Esophagus muscularis mucosa (tissue), 4 donors: ENCODE measurements around the gene CCDC34. TPM values are rescaled to one million over a fixed set of nuclear protein-coding genes. Genes with fewer than 3 reads are reported as not detected.

Source experiments
- DNase-seq: peaks from one replicate; pipeline ENCODE4 v3.0.0-alpha.2; 2017; ENCODE audit errors: extremely low spot score
- H3K27ac ChIP-seq, 4 donors: fragments of 200-600 bp; sonication (generic); replicated peaks in 1 of 4; 1 replicate in 3 of 4; 2 replicates in 1 of 4; pipeline ENCODE4 v1.5.1; 2016 to 2019; ENCODE audit warnings: mild to moderate bottlenecking in 1 of 4
- H3K27me3 ChIP-seq, 4 donors: fragments of 200-600 bp; sonication (generic); one replicate each; pipeline versions ENCODE4 v1.5.1 to v1.6.0; 2016 to 2019
- H3K36me3 ChIP-seq, 4 donors: fragments of 200-600 bp; sonication (generic); one replicate each; pipeline ENCODE4 v1.5.1; 2016 to 2019
- H3K4me1 ChIP-seq, 4 donors: fragments of 200-600 bp; sonication (generic); one replicate each; pipeline ENCODE4 v1.5.1; 2016 to 2019
- H3K4me3 ChIP-seq, 4 donors: fragments of 200-600 bp; sonication (generic); 1 replicate in 2 of 4; 2 replicates in 2 of 4; pipeline ENCODE4 v1.5.1; 2016 to 2019; ENCODE audit warnings: mild to moderate bottlenecking in 4 of 4, moderate library complexity in 1 of 4
- H3K9me3 ChIP-seq, 4 donors: fragments of 200-600 bp; sonication (generic); 1 replicate in 3 of 4; 2 replicates in 1 of 4; pipeline ENCODE4 v1.5.1; 2016 to 2019
- CTCF ChIP-seq, 3 experiments: fragments of 200-600 bp in 2 of 3; fragments of 450-650 bp in 1 of 3; sonication (generic) in 2 of 3; IDR thresholded peaks; one replicate each; pipeline ENCODE4 v1.5.1; 2017 to 2019; ENCODE audit warnings: antibody characterized with exemption in 3 of 3, mild to moderate bottlenecking in 2 of 3, moderate library complexity in 1 of 3
- EP300 ChIP-seq: sonication (generic); formaldehyde crosslinking; IDR thresholded peaks from one replicate; pipeline ENCODE4 v1.6.1; 2017; ENCODE audit warnings: antibody characterized with exemption
- POLR2A ChIP-seq: fragments of 450-650 bp; IDR thresholded peaks from one replicate; pipeline ENCODE4 v1.6.1; 2017; ENCODE audit warnings: antibody characterized with exemption, moderate library complexity, mild to moderate bottlenecking, low read depth
- POLR2AphosphoS5 ChIP-seq, 2 donors: sonication (generic); formaldehyde crosslinking; IDR thresholded peaks; one replicate each; pipeline ENCODE4 v1.6.1; 2017; ENCODE audit warnings: antibody characterized with exemption in 2 of 2
- WGBS: methylation state at CpG from one replicate; pipeline ENCODE4 v1.1.5; 2018; 5-methylcytosine and 5-hydroxymethylcytosine counted together
- intact Hi-C: fragments of 100-400 bp; cut with DNase I; formaldehyde crosslinking; loops from one replicate; pipeline ENCODE4 v1.15.1; 2023
- total RNA-seq, 4 donors: library from RNA; depleted of rRNA; stranded (reverse); fragments of >200 nt; gene quantifications; one replicate each; pipeline versions ENCODE4 v1.1.0 to v1.2.1, GENCODE V29; 2016

Gene CCDC34
- total RNA-seq, 4 donors from 2014 or later, result 0.83 to 1.5 (median 1.2) TPM

- Histone ChIP-seq H3K36me3 (peaks cover 0 to 13% (median 12%) of the 10 kb centered on the region in 4 donors), H3K9me3 (no peaks in the 10 kb centered on the region), H3K4me3 (peak overlapping the region; percentile 68 to 74 (median 72)), H3K4me1 (peaks cover 6 to 18% (median 15%) of the 10 kb centered on the region in 4 donors), H3K27me3 (no peaks in the 10 kb centered on the region), H3K27ac (peak overlapping the region in 3 of 4 donors; percentile 30 to 42 (median 42))
- intact Hi-C loops, result loop anchor here (2.0 to 10.0 kb wide), 2 partner anchors 109 to 179 kb away; partner anchors contain the start of gene LGR4
- WGBS, result 51% methylated on average over 13 of the region's 13 CpGs
- no peak for DNase-seq
- TF ChIP-seq CTCF (IDR thresholded peaks at IDR 0.05) (no peak), POLR2A (no peak), POLR2AphosphoS5 (IDR thresholded peaks at IDR 0.05) (no peak), EP300 (no peak)
Measured at GRCh38 chr11:27363576-27364117, 632 bp upstream of the CCDC34 start.

DNA sequence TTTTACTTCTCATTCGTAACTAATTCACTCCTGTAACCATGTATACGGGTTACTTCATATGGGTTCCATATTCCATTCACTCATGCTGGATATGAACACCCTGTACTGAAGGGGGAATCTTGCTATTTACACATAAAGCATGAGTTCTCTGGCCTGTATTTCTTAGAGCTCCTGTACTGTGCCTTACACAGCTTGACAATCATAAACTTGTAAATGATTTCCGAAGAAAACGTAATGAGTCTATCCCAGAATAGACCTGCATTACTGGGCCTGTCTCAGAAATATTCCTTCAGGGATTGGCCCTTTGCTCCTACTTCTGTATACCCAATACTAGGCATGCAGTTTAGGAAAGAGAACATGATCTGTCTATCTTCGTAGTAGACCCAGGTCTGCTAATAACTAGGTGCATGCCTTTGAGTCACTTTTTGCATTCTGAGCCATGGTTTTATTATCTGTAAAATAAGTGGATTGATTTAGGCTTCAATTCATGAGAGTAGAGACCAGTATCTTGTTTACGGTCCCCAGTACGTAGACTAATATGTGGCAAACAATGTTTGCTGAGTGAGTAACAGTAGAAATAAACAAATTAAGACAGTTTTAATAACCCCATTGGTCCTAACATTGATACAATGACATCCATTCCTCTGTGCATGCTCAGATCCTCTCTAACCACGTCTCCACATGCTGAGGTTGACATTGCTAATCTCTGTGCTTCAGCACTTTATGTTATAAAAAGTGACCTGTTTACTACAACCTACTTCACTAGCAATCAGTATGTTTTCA, 1.2 kb downstream of the CCDC34 start:
- Histone ChIP-seq H3K27me3 (no peaks in the 10 kb centered on the region), H3K27ac (no peak overlapping the region), H3K36me3 (no peaks in the 10 kb centered on the region), H3K4me1 (peaks cover 6 to 18% (median 15%) of the 10 kb centered on the region in 4 donors), H3K9me3 (no peaks in the 10 kb centered on the region), H3K4me3 (no peak overlapping the region)
- intact Hi-C loops, result loop anchor here (2.0 to 10.0 kb wide), 2 partner anchors 111 to 177 kb away; partner anchors contain the start of gene LGR4
- DNase-seq, result no peak
- TF ChIP-seq POLR2A (no peak), EP300 (no peak), POLR2AphosphoS5 (IDR thresholded peaks at IDR 0.05) (no peak), CTCF (IDR thresholded peaks at IDR 0.05) (no peak)
- 84% methylated on average over 8 of the region's 8 CpGs for WGBS

DNA sequence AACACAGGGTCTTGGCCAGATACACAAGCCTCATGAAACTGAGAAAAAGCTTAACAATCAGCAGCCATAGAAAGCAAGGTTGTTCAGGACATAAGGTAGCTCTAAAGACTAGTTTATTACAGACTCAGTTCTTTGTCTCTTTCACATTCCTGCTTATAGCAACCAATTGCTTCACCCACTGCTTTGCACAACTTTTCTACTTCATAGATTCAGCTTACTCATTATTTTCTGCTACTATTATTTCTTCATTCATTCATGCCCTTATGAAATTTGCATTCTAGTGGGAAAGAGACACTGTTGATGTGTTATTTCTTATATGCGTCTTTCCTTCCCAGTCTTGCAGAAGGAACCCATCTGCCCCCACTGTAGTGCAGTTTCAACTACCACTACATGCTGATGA, 4.7 kb downstream of the CCDC34 start:
- Histone ChIP-seq H3K4me3 (no peak overlapping the region), H3K27ac (no peak overlapping the region), H3K27me3 (no peaks in the 10 kb centered on the region), H3K9me3 (no peaks in the 10 kb centered on the region), H3K4me1 (peaks cover 0 to 12% (median 9%) of the 10 kb centered on the region in 4 donors), H3K36me3 (no peaks in the 10 kb centered on the region)
- intact Hi-C loops, result no loop called here
- DNase-seq, result no peak
- TF ChIP-seq CTCF (IDR thresholded peaks at IDR 0.05) (no peak), POLR2AphosphoS5 (IDR thresholded peaks at IDR 0.05) (no peak), POLR2A (no peak), EP300 (no peak)
- WGBS, result 87% methylated on average over 1 of the region's 1 CpG

DNA sequence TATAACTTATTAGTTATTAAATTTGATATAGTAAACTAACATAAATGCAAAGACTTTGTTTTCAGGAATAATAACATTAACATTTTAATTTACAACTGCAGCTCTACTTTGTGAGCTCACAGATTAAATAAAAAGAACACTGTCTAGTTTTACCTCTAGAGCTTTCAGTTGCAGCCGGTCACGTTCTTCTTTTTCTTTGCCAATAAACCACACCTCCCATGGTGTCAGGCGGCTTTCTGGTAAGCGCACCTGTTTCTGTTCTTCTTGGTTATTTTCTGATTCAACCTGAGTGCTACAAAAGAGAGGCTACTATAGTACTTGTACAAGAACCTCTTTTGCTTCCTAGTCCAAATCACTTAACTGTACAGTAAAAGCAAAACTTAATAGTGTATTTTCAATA, 5.8 kb downstream of the CCDC34 start:
- Histone ChIP-seq H3K27me3 (no peaks in the 10 kb centered on the region), H3K27ac (no peak overlapping the region), H3K4me3 (no peak overlapping the region), H3K4me1 (peaks cover 0 to 5% (median 3%) of the 10 kb centered on the region in 4 donors), H3K36me3 (no peaks in the 10 kb centered on the region), H3K9me3 (no peaks in the 10 kb centered on the region)
- TF ChIP-seq EP300 (no peak), CTCF (IDR thresholded peaks at IDR 0.05) (no peak), POLR2A (no peak), POLR2AphosphoS5 (IDR thresholded peaks at IDR 0.05) (no peak)
- DNase-seq, result no peak
- 90% methylated on average over 4 of the region's 4 CpGs for WGBS
- intact Hi-C loops, result no loop called here
